Erythroblast (primary cell): ENCODE measurements around the gene SHISAL1.

ENCODE experiments used
- GATA1 ChIP-seq: IDR thresholded peaks from 2 replicates; pipeline ENCODE4 v1.6.1; 2011; ENCODE audit warnings: low read depth, mild to moderate bottlenecking, control low read depth, low read length, moderate library complexity
- POLR2A ChIP-seq: IDR thresholded peaks from 2 replicates; pipeline ENCODE4 v1.6.1; 2011; ENCODE audit warnings: mild to moderate bottlenecking, low read length

GRCh38 chr22:44291265-44291664 is 21.5 kb downstream of the SHISAL1 start:
- no peak for TF ChIP-seq POLR2A
- no peak for TF ChIP-seq GATA1
